Suprapubic skin (tissue), 4 donors: Measurements from ENCODE around the gene IGFN1.

Experiments
- POLR2A ChIP-seq, 2 donors: fragments of 450-650 bp; IDR thresholded peaks; one replicate each; pipeline ENCODE4 v1.6.1; 2017; ENCODE audit warnings: antibody characterized with exemption in 2 of 2, mild to moderate bottlenecking in 2 of 2, moderate library complexity in 2 of 2
- POLR2AphosphoS5 ChIP-seq, 3 donors: sonication (generic); formaldehyde crosslinking; IDR thresholded peaks; one replicate each; pipeline ENCODE4 v1.6.1; 2017; ENCODE audit warnings: antibody characterized with exemption in 3 of 3
- TF ChIP-seq, protein P1 (sequence below), 2 donors: fragments of 200-600 bp in 1 of 2; fragments of 450-650 bp in 1 of 2; sonication (generic) in 1 of 2; IDR thresholded peaks; one replicate each; pipeline ENCODE4 v1.5.1; 2016 to 2019; ENCODE audit warnings: antibody characterized with exemption in 2 of 2, mild to moderate bottlenecking in 1 of 2, moderate library complexity in 1 of 2

DNA sequence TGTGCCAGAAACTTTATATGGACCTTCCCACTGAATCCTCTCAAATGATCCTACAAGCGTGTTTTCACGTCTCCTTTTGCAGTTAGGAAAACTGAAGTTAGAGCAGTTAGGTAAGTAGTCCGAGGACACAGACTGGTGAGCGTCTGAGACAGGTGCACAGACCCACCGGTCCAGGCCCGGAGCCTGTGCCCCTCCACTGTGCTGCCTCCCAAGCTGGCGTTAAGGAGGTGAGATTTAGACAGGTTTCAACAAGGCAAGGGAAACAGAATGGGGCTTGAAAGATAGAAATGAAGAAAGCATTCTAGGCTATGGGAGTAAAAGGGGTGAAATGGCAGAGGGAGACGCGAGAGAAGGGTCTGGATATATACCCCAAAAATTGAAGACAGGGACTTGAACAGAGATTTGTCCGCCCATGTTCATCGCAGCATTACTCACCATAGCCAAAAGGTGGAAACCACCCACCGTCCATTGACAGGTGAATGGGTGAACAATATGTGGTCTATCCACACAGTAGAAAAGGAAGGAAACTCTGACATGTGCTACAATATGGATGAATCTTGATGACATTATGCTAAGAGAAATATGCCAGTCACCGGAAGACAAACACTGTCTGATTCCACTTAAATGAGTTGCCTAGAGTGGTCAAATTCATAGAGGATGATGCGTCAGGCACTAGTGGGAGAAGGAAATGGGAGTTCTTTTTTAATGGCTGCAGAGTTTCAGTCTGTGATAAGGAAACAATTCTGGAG, 77.0 kb downstream of the IGFN1 start:
- TF ChIP-seq, protein P1, sequence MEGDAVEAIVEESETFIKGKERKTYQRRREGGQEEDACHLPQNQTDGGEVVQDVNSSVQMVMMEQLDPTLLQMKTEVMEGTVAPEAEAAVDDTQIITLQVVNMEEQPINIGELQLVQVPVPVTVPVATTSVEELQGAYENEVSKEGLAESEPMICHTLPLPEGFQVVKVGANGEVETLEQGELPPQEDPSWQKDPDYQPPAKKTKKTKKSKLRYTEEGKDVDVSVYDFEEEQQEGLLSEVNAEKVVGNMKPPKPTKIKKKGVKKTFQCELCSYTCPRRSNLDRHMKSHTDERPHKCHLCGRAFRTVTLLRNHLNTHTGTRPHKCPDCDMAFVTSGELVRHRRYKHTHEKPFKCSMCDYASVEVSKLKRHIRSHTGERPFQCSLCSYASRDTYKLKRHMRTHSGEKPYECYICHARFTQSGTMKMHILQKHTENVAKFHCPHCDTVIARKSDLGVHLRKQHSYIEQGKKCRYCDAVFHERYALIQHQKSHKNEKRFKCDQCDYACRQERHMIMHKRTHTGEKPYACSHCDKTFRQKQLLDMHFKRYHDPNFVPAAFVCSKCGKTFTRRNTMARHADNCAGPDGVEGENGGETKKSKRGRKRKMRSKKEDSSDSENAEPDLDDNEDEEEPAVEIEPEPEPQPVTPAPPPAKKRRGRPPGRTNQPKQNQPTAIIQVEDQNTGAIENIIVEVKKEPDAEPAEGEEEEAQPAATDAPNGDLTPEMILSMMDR (IDR thresholded peaks at IDR 0.05): no peak
- no peak for TF ChIP-seq POLR2AphosphoS5 (IDR thresholded peaks at IDR 0.05)
- TF ChIP-seq POLR2A (IDR thresholded peaks at IDR 0.05): no peak
